Bone marrow (tissue), 2 donors: Measurements from ENCODE around the gene C1orf50.
"Not testable (repeated sequence)": the region's sequence is repeated elsewhere in the genome, so short reads cannot be mapped to it uniquely, and the experiment has no call there.

Source experiments
- DNase-seq, 2 donors: peaks; one replicate each; lab custom pipeline; 2025; lab: John Stamatoyannopoulos, UW

Gene C1orf50

DNA sequence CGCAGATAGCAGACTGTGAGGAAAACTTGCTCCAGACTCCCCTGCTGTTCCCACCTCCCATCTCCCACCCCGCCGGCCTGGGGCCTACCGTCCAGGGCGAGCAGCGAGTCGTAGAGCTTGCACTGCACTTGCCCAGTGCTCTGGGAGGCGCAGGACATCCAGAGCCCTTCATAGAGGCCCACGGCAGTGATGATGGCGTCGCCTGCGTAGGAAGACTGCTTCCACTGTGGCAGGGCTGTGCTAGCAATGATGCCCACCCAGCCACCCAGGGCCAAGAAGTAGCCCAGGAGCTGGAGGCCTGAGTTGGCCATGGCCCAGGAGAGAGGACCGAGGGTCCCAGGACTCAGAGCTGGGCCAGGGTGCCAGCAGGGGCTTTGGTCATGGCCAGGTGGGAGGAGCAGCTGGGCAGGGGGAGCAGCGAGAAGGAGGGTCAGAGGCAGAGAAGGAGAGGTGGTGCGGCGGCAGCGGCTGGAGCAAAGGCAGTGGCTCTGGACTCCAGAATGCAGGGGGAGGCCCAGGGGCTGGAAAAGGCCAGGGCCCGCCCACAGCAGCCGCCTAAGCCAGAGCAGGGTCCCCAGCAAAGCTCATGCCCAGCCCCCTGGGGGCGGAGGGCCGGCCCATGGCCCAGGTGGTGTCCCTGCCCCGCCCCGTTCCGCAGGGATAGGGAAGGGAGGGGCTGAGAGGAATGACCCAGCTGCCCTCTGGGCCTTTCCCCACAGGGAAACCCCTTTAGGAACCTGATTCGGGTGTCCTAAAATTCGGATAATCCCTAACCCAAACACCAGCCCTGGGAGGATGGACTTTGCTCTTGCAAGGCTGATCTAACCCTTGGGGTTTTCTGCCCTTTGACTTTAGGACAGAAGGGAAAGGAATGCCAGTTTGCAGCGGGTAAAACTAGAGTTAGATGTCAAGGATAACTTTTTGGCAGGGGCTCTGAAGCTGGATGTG, 27.0 kb upstream of the C1orf50 start, which contains the start of gene CLDN19:
TSS of gene CLDN19 (minus strand) at position 484 of the 948 bp plus-strand sequence. CDS start at position 311, 173 bp downstream.
- no peak for DNase-seq

DNA sequence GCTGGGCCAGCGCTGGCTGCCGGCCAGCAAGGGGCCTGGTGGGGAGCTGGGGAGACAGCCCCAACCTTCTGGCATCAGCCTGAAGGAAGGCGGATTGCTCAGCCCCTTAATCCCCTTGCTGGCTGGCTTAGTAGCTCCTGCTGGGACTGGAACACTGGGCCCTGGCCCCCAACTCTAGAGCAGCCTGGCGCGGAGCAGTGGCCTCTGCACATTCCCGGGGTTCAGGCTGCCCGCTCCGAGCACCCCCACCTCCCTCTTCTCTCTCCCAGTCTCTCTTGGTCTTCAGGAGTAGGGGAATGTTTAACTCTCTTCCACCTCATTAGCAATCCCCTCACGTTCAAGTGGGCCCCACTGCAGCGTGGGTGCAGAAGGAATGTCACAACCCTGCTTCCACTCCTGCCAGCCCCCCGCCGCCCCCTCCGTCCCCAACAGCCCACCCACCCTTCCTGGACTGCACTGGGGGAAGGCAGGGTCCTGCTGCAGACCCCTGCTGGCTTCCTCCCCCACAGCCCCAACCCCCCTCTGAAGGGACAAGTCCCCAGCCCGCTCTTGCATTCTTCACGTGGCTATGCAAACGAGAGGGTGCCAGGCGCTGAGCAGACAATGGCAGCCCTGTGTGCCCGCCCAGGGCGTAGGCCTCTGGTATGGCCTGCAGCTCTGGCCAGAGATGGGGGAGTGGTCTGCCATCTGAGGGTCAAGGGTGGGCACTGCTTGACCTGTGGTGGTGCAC, 26.0 kb upstream of the C1orf50 start:
- no peak for DNase-seq

DNA sequence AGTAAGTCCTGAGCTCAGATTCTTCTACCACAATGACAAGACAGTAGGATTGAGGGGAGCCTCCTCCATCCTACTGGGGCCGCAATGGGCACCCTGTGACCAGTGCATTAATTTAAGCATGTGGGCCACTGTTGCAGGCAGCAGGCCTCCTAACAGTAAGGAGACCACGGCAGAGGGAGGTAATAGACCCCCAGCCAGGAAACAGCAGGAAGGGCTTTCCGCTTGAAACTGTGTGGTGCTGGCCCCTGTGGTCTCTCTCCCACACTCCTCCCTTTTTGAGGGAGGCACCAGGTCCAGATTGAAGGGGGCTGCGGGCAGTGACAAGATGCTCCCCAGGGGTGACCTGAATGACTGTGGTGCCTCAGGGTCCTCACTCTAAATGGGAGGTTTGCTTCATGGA, 25.3 kb upstream of the C1orf50 start:
- DNase-seq, result no peak

DNA sequence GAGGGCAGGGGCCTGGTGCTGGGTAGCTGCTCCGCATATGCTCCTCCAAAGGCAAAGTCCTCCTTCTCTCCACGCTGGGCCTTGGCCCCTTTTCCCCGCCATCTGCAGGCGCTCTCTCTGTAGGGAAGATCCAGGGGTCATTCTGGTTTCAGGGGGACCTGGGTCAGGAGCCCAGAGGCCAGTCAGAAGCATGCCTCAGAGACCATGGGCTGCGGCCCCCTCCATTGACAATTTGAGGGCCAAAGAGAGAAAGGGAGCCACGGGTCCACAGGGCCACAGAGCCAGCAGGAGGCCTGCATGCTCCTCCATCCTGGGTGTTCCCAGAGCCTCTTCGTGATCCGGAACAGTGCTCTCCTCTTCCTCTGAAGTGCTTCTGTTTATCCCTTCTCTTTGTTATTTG, 24.9 kb upstream of the C1orf50 start:
- no peak for DNase-seq

DNA sequence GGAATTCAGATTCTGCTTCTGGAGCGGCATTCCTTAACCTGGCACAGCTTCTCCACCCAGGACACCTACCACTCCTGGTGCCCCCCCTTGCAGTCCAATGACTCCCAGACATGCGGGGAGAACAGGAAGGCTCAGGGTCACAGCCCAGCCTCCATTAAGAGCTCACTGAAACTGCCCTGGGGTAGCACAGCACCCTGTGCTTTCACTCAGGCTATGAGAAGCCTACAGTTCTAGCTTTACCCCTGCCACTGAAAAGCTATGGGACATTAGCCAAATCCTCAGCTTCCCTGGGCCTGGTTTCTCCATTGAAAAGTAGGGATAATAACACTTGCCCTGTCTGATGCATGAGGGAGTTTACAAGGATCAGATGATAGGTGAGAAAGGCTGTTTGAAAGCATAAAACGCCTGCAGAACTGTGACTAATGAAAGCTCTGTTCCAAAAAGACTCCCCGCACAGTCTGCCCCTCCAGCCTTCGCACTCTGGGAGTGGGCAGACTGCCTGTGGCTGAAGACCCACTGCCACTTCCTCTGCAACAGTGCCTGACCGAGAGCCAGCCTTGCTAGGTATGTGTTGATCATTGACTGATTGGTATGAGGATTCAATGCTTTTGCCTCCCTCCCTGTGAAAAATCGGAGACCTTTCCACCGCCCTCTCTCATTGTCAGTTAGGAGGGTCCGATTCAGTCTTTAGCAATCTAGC, 24.3 kb upstream of the C1orf50 start:
- no peak for DNase-seq

DNA sequence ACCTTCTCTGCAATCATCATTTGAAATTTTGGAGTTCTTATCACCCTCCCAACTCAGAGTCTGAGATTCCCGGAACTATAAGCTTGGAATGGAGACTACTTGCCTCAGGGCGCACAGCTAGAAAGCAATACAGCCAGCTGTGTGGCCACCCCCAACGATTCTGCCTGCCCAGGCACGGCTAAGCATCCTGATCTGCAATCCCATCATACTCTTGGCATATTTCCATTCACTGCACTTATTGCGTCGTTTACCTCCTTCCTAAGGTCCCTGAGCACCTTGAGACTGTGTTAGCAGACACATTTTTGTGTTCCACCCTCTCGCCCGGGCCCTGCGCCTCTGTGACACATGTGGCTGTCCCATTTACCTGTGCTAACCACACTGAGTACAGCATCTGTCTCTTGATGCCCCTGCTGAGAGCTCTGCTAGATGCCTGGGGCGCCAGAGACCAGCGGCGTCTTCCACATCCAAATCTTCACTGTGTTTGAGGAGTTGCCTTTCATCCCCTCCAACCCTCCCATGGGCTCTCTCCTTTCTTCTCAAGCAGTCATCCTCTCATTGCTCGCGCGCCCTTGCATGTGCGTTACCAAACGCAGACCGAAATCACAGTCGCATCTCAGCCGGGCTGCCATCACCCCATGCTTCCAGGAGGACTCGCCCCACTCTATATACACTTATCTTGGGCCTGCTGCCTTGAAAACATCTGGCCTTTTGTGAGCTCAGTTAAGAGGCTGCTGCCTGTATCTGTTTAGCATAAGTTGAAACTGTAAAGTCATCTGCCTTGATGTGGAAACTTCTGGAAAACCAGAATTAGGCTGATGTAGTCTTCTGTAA, 23.5 kb upstream of the C1orf50 start:
- no peak for DNase-seq

DNA sequence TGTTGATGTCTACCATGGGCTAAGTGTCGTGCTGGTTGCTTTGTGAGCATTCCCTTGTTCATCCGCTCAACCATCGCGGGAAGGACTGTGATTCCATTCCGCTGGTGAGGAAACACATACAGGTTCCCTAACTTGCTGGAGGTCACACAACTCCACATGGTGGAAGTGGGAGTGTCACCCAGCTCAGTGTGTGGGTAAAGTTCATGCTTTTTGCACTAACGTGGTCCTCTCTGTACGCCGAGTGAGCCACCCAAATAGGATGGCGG, 23.0 kb upstream of the C1orf50 start:
- DNase-seq, result no peak

DNA sequence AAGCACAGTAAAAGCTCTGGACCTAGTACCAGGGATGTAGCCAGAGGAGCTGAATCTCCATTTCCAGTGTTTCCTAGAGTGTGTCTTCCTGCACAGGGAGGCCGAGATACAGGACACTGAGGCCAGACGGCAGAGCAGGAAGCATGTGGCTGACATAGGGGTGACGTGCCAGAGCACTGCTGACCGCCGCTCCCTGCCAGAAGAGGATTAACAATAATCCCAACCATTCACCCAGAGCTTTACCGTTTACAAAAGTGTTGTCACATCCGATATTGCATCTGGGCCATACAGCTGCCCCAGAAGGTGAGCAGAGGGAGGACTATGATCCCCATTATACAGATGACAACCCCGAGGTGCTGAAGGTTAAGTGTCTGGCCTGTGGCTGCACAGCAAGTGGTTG, 21.2 kb upstream of the C1orf50 start:
- DNase-seq, result no peak

DNA sequence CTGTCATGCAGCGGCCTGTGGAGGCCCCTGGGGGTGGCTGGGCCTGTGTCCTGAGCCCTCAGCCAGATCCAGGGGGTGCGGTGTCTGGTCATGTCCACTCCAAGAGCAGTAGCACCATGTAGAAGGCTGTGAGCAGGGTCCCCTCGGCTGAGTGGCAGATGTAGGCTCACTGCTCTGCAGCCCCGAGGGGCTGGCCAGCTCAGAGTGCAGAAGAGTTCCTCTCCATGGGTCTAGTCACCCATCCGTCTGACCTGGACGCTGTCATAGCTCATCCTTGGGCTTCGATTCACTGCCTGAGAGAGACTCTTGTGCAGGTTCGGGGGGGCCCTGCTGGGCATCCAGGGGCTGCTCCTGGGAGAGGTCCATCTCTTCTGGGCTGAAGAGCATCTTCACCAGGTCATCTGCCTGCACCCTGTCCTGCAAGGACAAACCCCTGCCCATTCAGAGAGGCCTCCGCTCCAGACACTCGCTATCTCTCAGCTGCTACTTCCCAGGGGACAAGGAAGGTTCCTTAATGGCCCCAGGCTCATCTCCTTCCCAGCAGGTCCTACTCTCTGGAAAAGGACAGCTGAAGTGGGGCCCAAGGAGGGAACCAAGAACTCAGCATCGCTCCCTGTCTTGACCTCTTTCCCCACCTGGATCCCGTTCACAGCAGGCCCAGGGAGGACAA, 20.5 kb upstream of the C1orf50 start:
- no peak for DNase-seq

DNA sequence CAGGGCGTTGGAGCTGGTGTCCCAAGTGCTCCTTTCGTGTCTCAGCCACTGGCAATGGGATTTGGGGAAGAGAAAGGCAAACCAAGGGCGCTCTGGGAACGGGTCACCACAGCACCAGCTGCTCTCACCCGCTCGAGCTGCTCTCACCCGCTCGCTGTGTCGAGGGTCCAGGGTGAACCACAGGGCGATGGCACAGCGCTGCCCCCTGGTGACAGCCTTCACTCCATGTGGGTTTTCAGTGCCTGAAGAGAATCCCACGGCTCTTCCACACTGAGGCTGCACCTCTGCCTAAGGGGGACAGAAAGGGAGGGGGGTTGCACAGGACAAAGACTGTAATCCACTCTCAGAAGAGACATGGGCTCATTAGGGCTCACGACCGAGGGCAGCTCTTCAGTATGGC, 19.9 kb upstream of the C1orf50 start:
- no peak for DNase-seq

DNA sequence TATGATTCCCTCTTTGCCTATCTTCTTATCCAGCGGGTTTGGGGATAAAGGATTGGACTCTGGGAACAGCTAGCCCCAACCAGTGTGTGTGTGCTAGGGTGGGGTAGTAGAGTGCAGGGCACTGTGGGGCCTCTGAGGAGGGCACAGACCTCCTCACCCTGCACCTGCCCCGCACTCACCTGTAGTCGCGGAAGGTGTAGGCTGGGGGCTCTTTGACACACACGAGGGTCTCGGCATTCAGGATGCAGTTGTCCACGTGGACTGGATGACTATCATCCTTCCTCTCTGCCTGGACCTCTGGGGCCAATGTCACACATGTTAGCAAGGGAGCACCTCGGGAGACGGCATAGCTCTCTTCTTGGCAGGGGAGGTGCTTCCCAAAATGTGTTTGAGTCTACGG, 19.0 kb upstream of the C1orf50 start:
- DNase-seq, result no peak

DNA sequence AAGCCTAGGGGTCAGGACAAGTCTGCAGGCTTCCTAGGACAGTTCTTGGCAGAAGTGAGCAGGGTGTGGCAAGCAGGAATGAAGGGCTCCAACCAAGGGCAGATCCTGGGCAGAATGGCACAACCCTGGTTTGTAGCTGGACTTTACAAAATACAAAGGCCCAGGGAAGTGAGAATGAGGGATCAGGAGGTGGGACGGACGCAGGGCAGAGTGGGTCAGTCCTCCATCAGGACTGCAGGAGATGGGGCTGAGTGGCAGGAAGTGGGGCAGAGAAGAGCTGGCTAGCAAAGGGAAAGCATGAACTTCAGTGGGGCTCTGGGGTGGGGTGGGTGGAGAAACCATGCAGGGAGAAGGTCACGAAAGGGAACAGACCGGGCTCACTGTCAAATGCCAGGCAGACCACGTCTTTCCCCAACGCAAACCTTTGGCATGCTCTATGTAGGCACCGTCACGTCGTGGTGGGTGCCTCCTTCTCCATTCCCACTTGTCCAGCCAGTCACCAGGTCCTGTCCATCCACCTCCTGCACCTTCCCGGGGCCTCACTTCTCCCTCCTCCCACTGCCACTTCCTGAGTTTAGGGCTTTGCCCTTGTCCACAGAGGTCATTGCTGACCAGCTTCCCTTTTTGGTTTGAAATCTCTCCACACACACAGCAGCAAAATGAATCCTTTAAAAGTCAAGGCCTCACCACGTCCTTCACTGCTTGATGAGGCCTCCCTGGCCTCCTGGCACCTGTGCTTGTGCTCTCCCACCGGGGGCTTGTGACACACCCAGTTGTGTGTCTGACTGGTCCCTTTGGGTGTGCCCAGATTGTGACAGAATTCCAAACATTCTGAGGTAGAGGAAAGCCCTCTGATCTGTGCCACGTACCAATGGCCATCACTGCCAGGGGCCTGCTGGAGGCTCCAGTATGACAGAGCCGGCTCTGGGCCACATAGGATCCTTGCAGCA, 18.3 kb upstream of the C1orf50 start:
- no peak for DNase-seq

DNA sequence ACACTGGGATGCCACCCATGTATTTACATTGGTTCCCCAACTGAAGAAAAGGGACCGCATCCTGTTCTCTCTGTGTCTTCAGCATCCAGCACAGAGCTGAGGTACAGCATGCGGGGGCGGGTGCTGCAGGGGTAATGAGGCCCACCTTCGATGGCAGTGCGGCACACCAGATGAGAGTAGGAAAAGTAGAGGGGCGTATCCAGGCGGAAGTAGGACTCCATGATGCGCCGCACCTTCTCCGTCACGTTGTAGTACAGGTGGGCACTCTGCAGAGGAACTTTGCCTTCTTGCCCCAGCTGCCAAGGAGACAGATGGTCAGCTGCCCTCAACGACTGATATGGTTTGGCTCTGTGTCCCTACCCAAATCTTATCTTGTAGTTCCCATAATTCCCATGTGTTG, 17.0 kb upstream of the C1orf50 start:
- no peak for DNase-seq

DNA sequence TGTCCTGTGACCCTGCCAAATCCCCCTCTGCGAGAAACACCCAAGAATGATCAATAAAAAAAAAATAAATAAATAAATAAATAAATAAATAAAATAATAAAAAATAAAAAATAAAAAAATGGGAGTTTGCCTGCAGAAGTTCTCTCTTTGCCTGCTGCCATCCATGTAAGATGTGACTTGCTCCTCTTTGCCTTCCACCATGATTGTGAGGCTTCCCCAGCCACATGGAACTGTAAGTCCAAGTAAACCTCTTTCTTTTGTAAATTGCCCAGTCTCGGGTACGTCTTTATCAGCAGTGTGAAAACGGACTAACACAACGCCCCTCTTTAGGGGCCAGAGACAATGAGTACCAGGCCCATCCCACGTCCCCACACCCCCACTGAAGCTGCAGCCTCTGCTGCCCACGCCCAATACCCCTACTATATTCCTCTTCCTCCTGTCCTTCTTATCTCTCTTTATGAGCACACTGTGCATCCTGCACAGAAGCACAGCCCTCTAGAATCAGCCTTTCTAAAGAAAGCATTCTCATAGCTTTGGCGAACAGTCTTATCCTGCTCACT, 15.5 kb upstream of the C1orf50 start:
- DNase-seq, result not testable (repeated sequence)

DNA sequence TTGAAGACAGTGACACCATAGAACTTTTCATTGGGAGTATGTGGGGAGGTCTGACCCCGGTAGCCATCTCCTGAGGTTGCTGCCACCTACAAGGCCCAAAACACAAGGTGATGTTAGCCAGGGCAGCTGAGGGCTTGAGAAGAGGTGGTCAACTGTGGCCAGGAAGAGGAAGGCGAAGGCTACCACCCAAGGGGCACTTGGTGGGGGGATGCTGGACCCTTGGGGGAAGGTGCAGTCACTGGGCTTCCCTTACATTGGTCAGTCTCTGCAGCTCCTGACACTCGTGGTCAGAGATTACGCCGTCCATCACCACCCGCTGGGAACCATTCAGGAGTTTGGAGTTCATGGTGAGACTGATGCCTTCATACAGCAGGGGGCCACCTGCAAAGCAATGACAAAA, 14.8 kb upstream of the C1orf50 start:
- no peak for DNase-seq

DNA sequence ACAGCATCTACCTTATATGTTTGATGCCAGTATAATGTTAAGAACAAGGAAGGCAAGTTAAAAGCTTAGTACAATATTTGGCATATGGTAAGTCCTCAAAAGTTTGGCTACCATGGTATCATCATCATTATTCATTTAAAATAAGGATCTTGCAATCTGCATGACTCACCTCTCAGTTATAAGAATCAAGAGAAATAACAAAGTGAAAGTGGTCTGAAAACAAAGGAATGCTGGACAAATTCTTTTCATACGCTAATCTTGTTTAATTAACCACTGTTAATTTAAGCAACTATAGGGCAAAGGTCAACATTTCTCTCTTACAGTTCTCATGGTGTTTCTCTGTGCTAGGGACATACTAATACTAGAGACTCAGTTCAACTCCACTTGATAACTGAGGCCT, 14.0 kb upstream of the C1orf50 start:
- no peak for DNase-seq

DNA sequence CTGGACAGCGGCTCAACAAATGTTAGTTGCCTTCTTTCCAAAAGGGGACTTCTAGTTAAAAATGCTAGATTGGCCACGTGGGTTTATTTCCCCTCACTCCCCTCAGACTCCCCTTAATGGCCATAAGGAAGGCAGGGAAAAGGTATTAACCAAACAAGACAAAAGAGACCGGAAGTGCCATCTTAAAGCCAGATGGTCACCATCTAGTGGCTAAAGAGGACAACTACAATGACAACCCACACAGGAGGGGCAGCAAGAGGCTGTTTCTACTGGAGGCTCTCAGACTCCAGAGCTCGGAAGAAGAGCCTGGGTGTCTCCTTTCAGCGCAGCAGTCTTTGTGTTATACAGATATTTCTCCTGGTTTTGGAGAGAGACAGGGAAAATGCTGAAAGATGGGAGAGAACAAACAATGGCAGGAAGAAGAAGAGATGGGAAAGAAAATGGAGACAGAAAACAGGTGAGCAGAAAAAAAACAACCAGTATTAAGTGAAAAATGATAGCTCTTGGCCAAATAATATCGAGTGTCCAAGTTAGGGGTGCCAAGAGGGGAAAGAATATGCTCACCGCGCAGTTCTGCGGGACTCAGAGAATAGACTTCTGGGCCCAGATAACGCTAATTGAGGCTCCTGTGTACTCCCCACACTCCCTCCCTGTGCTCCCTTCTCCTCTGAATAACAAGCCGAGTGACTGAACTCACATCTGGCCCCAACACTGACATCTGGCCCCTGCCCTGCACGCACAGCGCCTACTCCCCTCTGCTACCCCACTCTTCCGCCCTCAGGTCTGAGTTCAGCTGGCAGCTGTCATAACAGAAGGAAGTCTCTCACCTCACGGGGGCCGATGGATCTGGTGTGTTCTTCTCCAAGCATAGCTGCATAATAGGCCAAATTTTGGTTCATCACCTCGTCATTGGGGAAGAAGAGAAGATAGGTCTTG, 9.8 kb upstream of the C1orf50 start:
- DNase-seq, result peak in 1 of 2 donors; percentile 46

DNA sequence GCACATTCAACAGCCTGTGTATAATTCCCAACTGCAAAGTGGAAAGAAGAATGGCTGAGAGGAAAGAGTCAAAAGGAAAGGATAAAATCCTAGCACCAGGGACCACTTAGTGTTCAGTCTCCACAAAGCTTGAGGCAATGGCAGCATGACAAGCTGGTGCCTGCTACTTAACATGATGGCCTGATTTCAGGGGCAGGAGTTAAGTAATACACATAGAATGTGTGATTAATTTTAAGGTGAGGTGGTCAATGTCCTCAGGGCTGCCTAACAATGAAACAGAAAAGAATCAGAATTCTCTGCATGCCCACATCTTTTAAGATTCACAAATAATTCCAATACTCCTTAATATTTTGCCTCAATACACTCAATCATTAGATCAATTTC, 9.2 kb upstream of the C1orf50 start:
- DNase-seq, result no peak

DNA sequence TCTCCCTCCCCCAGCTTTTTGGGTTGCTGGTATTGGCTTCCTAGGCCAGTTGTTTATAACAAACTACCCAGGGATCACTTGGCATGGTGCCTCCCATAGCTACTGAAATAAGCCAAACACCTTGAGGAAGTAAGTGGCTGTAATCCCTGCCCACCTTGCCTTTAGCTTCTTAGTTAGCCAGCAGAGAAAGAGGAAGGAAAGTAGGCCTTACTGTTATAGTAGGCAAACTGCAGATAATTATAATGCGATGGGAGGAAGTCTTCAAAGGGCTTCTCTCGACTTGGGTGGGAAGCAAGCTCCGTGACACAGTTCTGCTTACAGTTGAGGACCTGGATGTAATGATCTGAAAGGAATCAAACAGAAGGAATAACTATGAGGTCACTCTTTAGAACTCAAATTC, 8.4 kb upstream of the C1orf50 start:
- DNase-seq, result no peak
